Activated CD4-positive, alpha-beta T cell treated with anti-CD3 and anti-CD28 coated beads, Interleukin-2, amount 10 ng/mL, durations not matched to agents 7 days and 5 days (primary cell): ENCODE data around the gene OR5K2. TPM values are rescaled to one million over a fixed set of nuclear protein-coding genes. Genes with fewer than 3 reads are reported as not detected.
A peak's percentile ranks its signal among the peaks of the same experiment; 100 is the strongest.

Experiments used
- CTCF ChIA-PET: fragments of 350-600 bp; sonication (Branson Sonifier 250); formaldehyde crosslinking; loops from one replicate; lab custom pipeline; 2021; ENCODE audit warnings: antibody characterized with exemption; lab: Charles Lee
- POLR2A ChIA-PET: fragments of 350-600 bp; sonication (Branson Sonifier 250); formaldehyde crosslinking; loops from one replicate; lab custom pipeline; 2021; ENCODE audit warnings: antibody characterized with exemption; lab: Charles Lee
- DNase-seq: peaks from one replicate; pipeline ENCODE4 v3.0.0-alpha.2; 2020
- H3K27ac Mint-ChIP-seq: one replicate; pipeline ENCODE4 v1.8.0; 2021; ENCODE audit warnings: mild to moderate bottlenecking, moderate library complexity, mixed read lengths
- H3K27me3 Mint-ChIP-seq: one replicate; pipeline ENCODE4 v1.8.0; 2021; ENCODE audit warnings: mixed read lengths
- H3K36me3 Mint-ChIP-seq: one replicate; pipeline ENCODE4 v1.8.0; 2021; ENCODE audit warnings: low read depth, mixed read lengths
- H3K4me1 Mint-ChIP-seq: one replicate; pipeline ENCODE4 v1.8.0; 2021; ENCODE audit warnings: mixed read lengths
- H3K4me3 Mint-ChIP-seq: one replicate; pipeline ENCODE4 v1.8.0; 2021; ENCODE audit warnings: mild to moderate bottlenecking, moderate library complexity, mixed read lengths
- H3K9me3 Mint-ChIP-seq: one replicate; pipeline ENCODE4 v1.8.0; 2021; ENCODE audit warnings: mixed read lengths
- total RNA-seq, 2 experiments: library from RNA; stranded (reverse); gene quantifications; one replicate each; pipeline ENCODE4 v1.2.3, GENCODE V29; 2021

The OR5K2 gene
- total RNA-seq, 2 experiments from 2014 or later, result not detected

DNA sequence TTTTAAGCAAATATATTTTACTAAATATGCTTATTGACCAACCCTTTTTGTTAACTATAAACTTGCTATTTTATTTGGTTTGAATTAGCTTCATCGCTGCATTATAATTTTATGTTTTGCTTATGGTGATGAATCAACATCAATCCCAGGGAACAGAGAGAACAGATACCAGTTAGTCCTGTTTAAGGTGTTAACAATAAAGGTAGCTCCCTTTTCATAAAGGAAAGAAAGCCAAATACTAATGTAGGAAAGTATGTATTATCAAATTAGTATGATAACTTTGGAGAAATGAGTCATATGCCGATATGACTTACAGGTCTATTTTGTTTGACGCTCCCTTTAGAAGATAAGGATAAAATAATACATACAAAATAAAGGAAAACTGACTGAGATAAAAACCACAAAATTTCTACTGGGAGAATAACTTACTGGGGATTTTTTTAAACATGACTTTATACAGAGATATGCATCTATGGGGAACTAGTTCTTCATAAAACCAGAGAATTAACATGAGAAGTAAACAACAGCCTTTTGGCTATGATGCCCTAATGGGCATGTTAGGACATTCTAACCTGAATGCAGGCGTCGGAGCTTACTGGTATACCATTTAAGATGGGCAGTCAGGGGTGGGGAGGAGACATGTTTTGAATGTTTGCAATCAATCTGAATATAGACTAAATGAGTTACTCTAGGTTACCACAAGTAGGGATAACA lies 4.5 kb downstream of the OR5K2 start:
- DNase-seq, result no peak
- no peaks in the 10 kb centered on the region for H3K27me3 Mint-ChIP-seq
- ChIA-PET POLR2A (no interaction called here), CTCF (interaction anchor here (2.6 kb wide), 1 partner anchor 10 kb away, joined by 6 read pairs; no protein-coding TSS in a partner anchor)
- H3K4me3 Mint-ChIP-seq, result no peak overlapping the region
- H3K27ac Mint-ChIP-seq, result no peak overlapping the region
- H3K9me3 Mint-ChIP-seq, result peaks cover 1% of the 10 kb centered on the region
- H3K36me3 Mint-ChIP-seq, result peaks cover 37% of the 10 kb centered on the region
- peaks cover 3% of the 10 kb centered on the region for H3K4me1 Mint-ChIP-seq

DNA sequence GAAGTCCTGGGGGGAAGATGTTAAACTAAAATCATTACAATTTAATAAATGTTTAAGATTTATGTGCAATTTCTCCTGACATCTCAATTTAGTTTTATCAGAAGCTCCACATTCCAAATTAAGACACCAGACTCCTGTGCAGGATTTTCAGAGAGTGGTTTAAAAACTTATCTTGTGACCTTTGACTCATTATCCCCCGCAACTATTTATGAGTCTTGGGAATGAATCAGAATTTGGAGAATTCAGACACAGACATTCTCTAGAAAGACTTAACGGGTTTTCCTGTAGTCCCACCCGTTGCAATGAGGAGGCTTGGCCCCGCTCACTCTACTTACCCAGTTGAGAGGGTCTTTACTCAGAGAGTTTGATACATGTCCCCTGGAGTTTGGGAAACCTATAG lies 7.1 kb downstream of the OR5K2 start:
- Mint-ChIP-seq H3K4me3 (no peak overlapping the region), H3K9me3 (peaks cover 10% of the 10 kb centered on the region), H3K4me1 (peaks cover 20% of the 10 kb centered on the region), H3K27ac (no peak overlapping the region), H3K27me3 (no peaks in the 10 kb centered on the region), H3K36me3 (peaks cover 56% of the 10 kb centered on the region)
- ChIA-PET POLR2A (no interaction called here), CTCF (interaction anchor here (1.0 kb wide), 1 partner anchor 16 kb away, joined by 3 read pairs; no protein-coding TSS in a partner anchor)
- DNase-seq, result no peak

DNA sequence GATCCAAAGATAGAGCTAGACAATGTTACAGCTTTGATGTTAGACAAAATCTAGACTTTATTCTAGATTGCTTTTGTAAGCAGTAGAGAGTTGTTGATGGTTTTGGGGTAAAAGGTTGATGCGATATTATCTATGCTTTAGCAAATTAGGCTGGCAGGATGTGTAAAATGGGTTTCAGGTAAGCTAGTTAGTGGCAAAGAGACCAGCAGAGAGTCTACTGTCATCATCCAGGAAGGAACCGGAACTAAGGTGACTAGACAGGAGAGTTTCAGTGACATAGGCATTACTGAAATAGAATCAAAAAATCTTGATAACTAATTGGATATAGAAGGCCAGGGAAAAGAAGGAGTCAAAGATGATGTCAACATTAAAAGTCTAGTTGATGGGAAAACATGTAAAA lies 11.1 kb downstream of the OR5K2 start:
- ChIA-PET CTCF (interaction anchor here (0.5 to 1.5 kb wide), 2 partner anchors 47 to 613 kb away, joined by 3 to 4 read pairs; no protein-coding TSS in a partner anchor), POLR2A (no interaction called here)
- Mint-ChIP-seq H3K27me3 (no peaks in the 10 kb centered on the region), H3K9me3 (peaks cover 10% of the 10 kb centered on the region), H3K27ac (peak overlapping the region; percentile 10), H3K4me1 (peaks cover 33% of the 10 kb centered on the region), H3K36me3 (peaks cover 76% of the 10 kb centered on the region), H3K4me3 (no peak overlapping the region)
- DNase-seq, result no peak

DNA sequence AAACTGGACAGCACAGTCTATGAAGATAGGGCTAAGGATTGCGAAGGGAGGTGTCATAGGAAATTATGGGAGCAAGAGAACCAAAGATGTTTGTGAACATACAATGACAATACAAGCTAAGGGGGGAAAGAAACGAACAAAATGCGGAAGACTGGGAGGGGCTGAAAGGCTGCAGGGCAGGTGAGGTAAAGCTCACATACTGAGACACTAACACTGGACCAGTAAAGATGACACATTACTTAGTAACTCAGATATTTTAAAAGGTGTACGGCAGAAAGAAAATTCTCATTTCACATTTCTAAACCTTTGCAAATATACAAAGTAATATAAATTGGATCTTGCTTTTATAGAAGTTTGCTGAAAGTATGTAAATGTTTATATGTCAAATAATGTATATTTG lies 15.1 kb downstream of the OR5K2 start:
- Mint-ChIP-seq H3K27ac (no peak overlapping the region), H3K27me3 (no peaks in the 10 kb centered on the region), H3K9me3 (peaks cover 9% of the 10 kb centered on the region), H3K4me3 (no peak overlapping the region), H3K36me3 (peaks cover 88% of the 10 kb centered on the region), H3K4me1 (peaks cover 65% of the 10 kb centered on the region)
- DNase-seq, result no peak
- ChIA-PET POLR2A (no interaction called here), CTCF (interaction anchor here (1.0 to 2.5 kb wide), 4 partner anchors 11 to 61 kb away, joined by 3 to 6 read pairs (median 4); no protein-coding TSS in a partner anchor)

DNA sequence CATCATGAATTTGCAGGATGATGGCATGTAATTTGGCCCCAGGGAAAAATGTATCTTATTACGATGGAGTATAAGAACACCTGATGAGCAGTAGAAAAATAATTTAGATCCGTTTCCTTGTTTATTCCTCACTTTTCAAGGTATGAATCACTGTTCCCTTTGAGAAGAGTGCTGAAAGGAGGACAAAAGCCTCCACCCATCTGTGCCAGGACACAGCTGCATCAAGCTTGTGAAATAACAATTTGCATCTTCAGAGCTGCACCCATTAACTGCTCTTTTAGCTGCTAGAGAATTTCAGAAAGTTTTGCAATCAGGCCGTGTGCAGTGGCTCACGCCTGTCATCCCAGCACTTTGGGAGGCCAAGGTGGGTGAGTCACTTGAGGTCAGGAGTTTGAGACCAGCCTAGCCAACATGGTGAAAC lies 15.6 kb downstream of the OR5K2 start:
- CTCF ChIA-PET, result interaction anchor here (1.0 to 2.5 kb wide), 2 partner anchors 11 to 23 kb away, joined by 3 to 6 read pairs; no protein-coding TSS in a partner anchor
- H3K9me3 Mint-ChIP-seq, result peaks cover 6% of the 10 kb centered on the region
- peaks cover 68% of the 10 kb centered on the region for H3K4me1 Mint-ChIP-seq
- DNase-seq, result no peak
- no peak overlapping the region for H3K4me3 Mint-ChIP-seq
- H3K36me3 Mint-ChIP-seq, result peaks cover 90% of the 10 kb centered on the region
- peak overlapping the region; percentile 36 for H3K27ac Mint-ChIP-seq
- H3K27me3 Mint-ChIP-seq, result no peaks in the 10 kb centered on the region
- POLR2A ChIA-PET, result no interaction called here

DNA sequence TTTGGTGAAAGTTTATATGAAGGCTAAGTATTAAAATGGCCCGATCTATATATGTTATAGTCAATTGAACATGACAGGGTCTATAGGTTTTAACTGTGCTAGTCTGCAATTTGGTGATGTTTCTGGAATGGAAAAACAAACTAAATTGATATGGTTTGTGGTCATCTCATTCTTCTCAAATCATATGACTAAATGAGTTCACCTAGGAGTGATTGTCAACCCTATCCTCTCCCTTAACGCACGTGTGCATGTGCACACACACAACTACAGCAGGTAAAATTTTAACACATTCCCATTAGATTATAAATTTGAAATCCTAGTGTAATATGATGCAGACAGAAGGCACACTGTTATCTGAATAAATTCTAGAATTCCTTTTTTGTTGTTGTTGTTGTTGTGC lies 16.3 kb downstream of the OR5K2 start:
- no peak overlapping the region for H3K4me3 Mint-ChIP-seq
- no peaks in the 10 kb centered on the region for H3K27me3 Mint-ChIP-seq
- H3K36me3 Mint-ChIP-seq, result peaks cover 90% of the 10 kb centered on the region
- no peak for DNase-seq
- ChIA-PET POLR2A (no interaction called here), CTCF (no interaction called here)
- no peak overlapping the region for H3K27ac Mint-ChIP-seq
- peaks cover under 1% of the 10 kb centered on the region for H3K9me3 Mint-ChIP-seq
- H3K4me1 Mint-ChIP-seq, result peaks cover 68% of the 10 kb centered on the region

DNA sequence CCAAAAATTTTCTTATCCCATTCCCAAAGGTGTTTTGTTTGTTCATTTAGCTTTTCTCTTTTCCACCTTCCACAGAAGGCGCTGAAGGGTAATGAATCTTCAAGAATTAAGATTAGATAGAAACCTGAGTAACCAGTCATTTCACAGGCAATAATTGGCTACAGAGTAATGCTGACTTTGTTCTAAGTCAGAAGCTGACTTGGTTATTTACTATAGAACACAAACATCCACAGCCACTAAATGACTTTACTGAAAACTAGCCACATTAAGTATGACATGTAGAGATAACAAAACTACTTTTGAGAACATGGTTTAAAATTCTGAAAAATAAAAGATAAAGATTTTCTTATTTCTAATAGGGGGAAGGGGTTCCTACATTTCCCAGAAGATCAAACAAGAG lies 17.5 kb downstream of the OR5K2 start:
- H3K27me3 Mint-ChIP-seq, result no peaks in the 10 kb centered on the region
- DNase-seq, result no peak
- H3K4me1 Mint-ChIP-seq, result peaks cover 72% of the 10 kb centered on the region
- no peak overlapping the region for H3K27ac Mint-ChIP-seq
- H3K9me3 Mint-ChIP-seq, result no peaks in the 10 kb centered on the region
- peaks cover 91% of the 10 kb centered on the region for H3K36me3 Mint-ChIP-seq
- no peak overlapping the region for H3K4me3 Mint-ChIP-seq
- ChIA-PET POLR2A (no interaction called here), CTCF (no interaction called here)

DNA sequence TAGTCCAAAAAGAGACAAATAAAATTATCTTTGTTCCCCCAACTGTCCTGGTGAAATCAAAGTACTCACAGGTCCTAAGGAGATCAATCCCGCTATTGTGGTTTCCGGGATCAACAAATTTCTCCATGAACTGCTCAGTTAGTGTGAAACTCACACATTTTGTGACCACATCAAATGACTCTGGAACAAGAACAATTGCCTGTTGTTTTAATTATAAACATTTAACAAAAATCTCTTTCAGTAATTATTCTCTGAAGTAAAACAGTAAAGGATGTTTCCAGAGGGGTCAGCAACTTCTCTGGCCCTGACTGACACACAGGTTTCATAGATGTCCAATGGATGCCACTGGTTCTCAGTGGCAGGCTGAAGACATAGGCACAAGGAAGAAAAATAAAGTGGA lies 21.3 kb downstream of the OR5K2 start:
- Mint-ChIP-seq H3K27me3 (no peaks in the 10 kb centered on the region), H3K36me3 (peaks cover 88% of the 10 kb centered on the region), H3K27ac (peak overlapping the region; percentile 84), H3K4me3 (peak overlapping the region; percentile 89), H3K9me3 (peaks cover 3% of the 10 kb centered on the region), H3K4me1 (peaks cover 69% of the 10 kb centered on the region)
- ChIA-PET POLR2A (no interaction called here), CTCF (no interaction called here)
- DNase-seq, result no peak

DNA sequence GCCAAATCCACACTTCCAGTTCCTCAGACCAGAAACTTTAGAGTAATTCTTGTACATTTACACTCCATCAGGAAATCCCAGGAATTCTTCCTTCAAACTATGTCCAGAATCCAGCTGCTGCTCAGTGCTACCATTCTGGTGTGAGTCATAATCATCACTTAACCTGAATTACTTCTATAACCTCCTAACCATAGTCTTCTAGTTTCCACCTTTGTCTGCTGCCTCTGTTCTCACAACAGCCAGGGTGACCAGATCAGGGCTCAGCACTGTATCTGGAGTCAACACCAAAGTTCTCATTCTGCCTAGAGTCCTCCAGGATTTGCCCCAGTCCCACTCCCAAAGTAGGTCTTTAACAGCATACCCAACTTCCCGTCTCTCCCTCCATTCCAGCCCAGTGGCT lies 21.9 kb downstream of the OR5K2 start:
- no peak for DNase-seq
- H3K27me3 Mint-ChIP-seq, result no peaks in the 10 kb centered on the region
- H3K27ac Mint-ChIP-seq, result peak overlapping the region; percentile 84
- H3K4me1 Mint-ChIP-seq, result peaks cover 70% of the 10 kb centered on the region
- CTCF ChIA-PET, result no interaction called here
- H3K4me3 Mint-ChIP-seq, result peak overlapping the region; percentile 89
- H3K36me3 Mint-ChIP-seq, result peaks cover 88% of the 10 kb centered on the region
- POLR2A ChIA-PET, result no interaction called here
- peaks cover 3% of the 10 kb centered on the region for H3K9me3 Mint-ChIP-seq

DNA sequence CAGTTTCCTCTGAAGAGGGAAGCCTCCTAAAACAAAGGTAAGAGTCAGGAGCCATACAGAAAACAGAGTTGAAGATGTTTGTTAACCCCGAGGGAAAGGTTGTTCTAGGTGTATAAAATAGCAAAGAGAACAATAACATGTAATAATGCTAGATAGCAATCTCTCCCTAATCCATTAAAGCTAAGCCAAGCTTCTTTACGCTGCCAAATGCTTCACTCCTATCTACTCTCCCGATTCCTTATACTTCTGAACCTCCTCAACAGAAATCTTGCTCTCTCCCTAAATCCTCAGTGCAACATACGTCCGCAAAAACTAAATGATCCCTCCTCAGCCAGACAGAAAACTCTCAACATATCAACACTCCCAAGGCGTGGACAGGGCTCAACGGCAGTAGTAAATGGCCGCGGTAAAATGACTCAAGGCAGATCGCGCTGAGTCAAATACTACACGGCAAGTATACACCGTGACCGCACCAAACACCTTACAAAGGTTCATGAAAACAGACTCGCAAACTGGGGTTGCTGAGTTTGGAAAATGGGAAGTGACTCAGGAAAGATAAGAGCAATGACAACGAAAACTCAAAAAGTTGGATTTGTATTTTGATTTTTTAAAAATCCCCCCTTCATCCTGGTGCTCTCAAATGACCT lies 24.5 kb downstream of the OR5K2 start:
- Mint-ChIP-seq H3K27me3 (no peaks in the 10 kb centered on the region), H3K27ac (peak overlapping the region; percentile 91), H3K4me3 (peak overlapping the region; percentile 89), H3K36me3 (peaks cover 77% of the 10 kb centered on the region), H3K9me3 (peaks cover 10% of the 10 kb centered on the region), H3K4me1 (peaks cover 64% of the 10 kb centered on the region)
- ChIA-PET CTCF (interaction anchor here (0.7 to 2.0 kb wide), 6 partner anchors 9 to 52 kb away, joined by 3 to 9 read pairs (median 3); no protein-coding TSS in a partner anchor), POLR2A (interaction anchor here (1.2 to 2.0 kb wide), 3 partner anchors 32 to 42 kb away, joined by 3 to 19 read pairs (median 5); no protein-coding TSS in a partner anchor)
- DNase-seq, result peak; percentile 66

DNA sequence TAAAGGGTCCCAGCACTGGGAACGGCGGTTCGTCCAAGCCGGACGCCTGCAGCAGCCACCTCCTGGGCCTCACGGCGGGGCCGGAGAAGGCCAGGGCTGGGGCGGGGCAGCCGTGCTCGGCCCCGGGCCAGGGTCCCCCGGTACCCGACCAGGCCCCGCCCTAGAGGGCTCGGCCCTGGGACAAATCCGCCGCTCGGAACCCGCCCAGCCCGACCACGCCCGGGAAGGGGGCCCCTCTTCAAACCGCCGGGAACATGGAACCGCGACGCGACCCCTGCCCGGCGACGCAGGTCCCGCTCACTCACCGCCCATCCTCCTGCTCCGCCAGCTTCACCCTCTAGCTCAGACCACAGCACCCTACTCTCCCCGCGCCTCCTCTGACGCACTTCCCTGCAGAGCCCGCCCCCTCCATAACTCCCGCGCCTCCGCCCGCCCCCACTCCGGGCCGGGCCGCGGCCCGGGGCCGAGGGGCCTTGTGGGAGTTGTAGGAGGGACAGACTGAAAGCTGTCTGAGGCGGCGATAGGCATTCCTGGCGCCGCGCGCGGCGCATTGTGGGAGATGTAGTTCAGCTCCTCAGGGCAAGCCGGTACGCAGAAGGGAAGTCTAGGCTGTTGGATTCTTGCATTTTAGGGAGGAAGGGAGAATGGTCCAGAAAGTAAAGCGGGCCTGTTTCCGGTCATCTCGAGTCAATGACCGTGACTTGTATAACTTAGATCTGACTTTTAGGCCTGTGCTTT lies 25.2 kb downstream of the OR5K2 start, which contains the start of gene CLDND1:
CLDND1 (minus strand) TSS at position 359 of the 738 bp plus-strand sequence. CDS start 1,478 bp downstream, outside the sequence.
- H3K9me3 Mint-ChIP-seq, result peaks cover 10% of the 10 kb centered on the region
- ChIA-PET POLR2A (interaction anchor here (0.6 to 2.0 kb wide), 5 partner anchors 14 to 71 kb away, joined by 3 to 19 read pairs (median 5); partner anchors contain the start of gene CPOX), CTCF (interaction anchor here (0.9 to 2.0 kb wide), 7 partner anchors 14 to 66 kb away, joined by 3 to 9 read pairs (median 3); no protein-coding TSS in a partner anchor)
- H3K4me3 Mint-ChIP-seq, result peak within 1 kb of the TSS; percentile 89
- H3K4me1 Mint-ChIP-seq, result peaks cover 62% of the 10 kb centered on the region
- DNase-seq, result peak; percentile 96
- H3K27ac Mint-ChIP-seq, result peak within 1 kb of the TSS; percentile 96
- peaks cover 76% of the 10 kb centered on the region for H3K36me3 Mint-ChIP-seq
- no peaks in the 10 kb centered on the region for H3K27me3 Mint-ChIP-seq

DNA sequence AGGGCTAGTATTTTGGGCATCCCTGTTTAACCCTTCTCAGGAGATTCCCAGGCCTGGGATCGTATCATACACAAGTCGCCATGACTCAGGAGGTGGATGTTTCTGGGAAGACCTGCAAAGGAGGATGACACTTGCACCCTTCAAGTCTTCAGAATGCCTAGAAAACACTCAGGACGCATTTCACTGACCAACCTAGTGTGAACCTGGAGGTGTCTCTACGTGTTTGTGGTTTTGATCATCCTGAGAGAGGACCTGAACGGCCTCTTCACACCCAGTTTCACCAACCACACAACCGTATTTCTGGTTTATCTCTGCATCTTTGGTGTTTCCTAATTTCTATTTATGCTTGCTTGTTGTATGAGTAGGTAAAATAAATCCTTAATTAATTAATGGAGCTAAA lies 28.0 kb downstream of the OR5K2 start:
- H3K4me1 Mint-ChIP-seq, result peaks cover 54% of the 10 kb centered on the region
- peak; percentile 20 for DNase-seq
- ChIA-PET CTCF (interaction anchor here (0.8 to 1.9 kb wide), 5 partner anchors 11 to 72 kb away, joined by 3 to 5 read pairs (median 3); no protein-coding TSS in a partner anchor), POLR2A (no interaction called here)
- H3K27ac Mint-ChIP-seq, result peak overlapping the region; percentile 63
- peaks cover 61% of the 10 kb centered on the region for H3K36me3 Mint-ChIP-seq
- H3K27me3 Mint-ChIP-seq, result no peaks in the 10 kb centered on the region
- H3K9me3 Mint-ChIP-seq, result peaks cover 10% of the 10 kb centered on the region
- H3K4me3 Mint-ChIP-seq, result no peak overlapping the region
